Measurements from ENCODE around the gene BRD3. TPM values are rescaled to one million over a fixed set of nuclear protein-coding genes. Genes with fewer than 3 reads are reported as not detected.

Gene BRD3
- total RNA-seq, 1 experiment from 2014 or later: 40.7 TPM

- Histone ChIP-seq H3K27me3 (ENCODE audit: insufficient read depth, low read length) (no peaks in the 10 kb centered on the region), H3K4me1 (ENCODE audit: control insufficient read depth in 1 of 2, insufficient read depth in 2 of 2, low read length in 2 of 2) (no peaks in the 10 kb centered on the region), H3K9ac (ENCODE audit: low read length) (no peak overlapping the region), H3K4me3 (replicated peaks in 1 of 2; ENCODE audit: low read depth in 1 of 2, low read length in 2 of 2) (no peak overlapping the region), H2AFZ (ENCODE audit: low read depth, low read length, poor library complexity, severe bottlenecking) (no peak overlapping the region), H3K4me2 (ENCODE audit: low read length) (no peak overlapping the region), H3K9me3 (ENCODE audit: control insufficient read depth in 1 of 2, insufficient read depth in 1 of 2, low read depth in 1 of 2, low read length in 2 of 2) (no peaks in the 10 kb centered on the region), H3K36me3 (ENCODE audit: control insufficient read depth in 1 of 2, insufficient read depth in 2 of 2, low read length in 2 of 2) (no peaks in the 10 kb centered on the region), H3K9me2 (ENCODE audit: insufficient read depth) (no peaks in the 10 kb centered on the region), H3K79me2 (ENCODE audit: insufficient read depth, low read length) (no peaks in the 10 kb centered on the region), H3K27ac (ENCODE audit: low read depth, low read length) (no peak overlapping the region), H4K20me1 (ENCODE audit: insufficient read depth) (no peaks in the 10 kb centered on the region)
- intact Hi-C loops (cut with micrococcal nuclease): no loop called here
- ChIA-PET RAD21 (ENCODE audit: low non-redundant PET in 1 of 2, low total read pairs in 2 of 2, uncharacterized antibody in 2 of 2, unreplicated experiment in 2 of 2) (no interaction called here), CTCF (no interaction called here), POLR2A (no interaction called here)
- DNase-seq (ENCODE audit: low read depth, low spot score) (no peak), ATAC-seq (no peak)
- no peak for TF ChIP-seq ZFX (IDR thresholded peaks at IDR 0.05)
- no peak for TF ChIP-seq CEBPB (IDR thresholded peaks at IDR 0.05; ENCODE audit: low read depth)
- no peak for TF ChIP-seq ZNF274 (IDR thresholded peaks at IDR 0.05; ENCODE audit: low read depth, low read length)
- no peak for TF ChIP-seq EGR1 (IDR thresholded peaks at IDR 0.05; ENCODE audit: low read depth)
- no peak for TF ChIP-seq POLR2A (IDR thresholded peaks at IDR 0.05; ENCODE audit: borderline replicate concordance, extremely low read depth, insufficient read depth, insufficient read length)
- no peak for TF ChIP-seq CTCF (IDR thresholded peaks at IDR 0.05 in 2 of 3, conservative IDR thresholded peaks at IDR 0.05 in 1 of 3; ENCODE audit: borderline replicate concordance in 1 of 3, insufficient read depth in 1 of 3, low read depth in 2 of 3, low read length in 2 of 3)
- TF ChIP-seq EZH2phosphoT487 (IDR thresholded peaks at IDR 0.05; ENCODE audit: borderline replicate concordance): no peak
- no peak for TF ChIP-seq FOSL1 (IDR thresholded peaks at IDR 0.05; ENCODE audit: low read depth)
- no peak for TF ChIP-seq ZBTB33 (IDR thresholded peaks at IDR 0.05; ENCODE audit: extremely low read depth, insufficient replicate concordance, low read length)
- TF ChIP-seq EZH2 (IDR thresholded peaks at IDR 0.05): no peak
- no peak for TF ChIP-seq JUND (IDR thresholded peaks at IDR 0.05)
- no peak for TF ChIP-seq SIN3A (IDR thresholded peaks at IDR 0.05; ENCODE audit: low read depth)
- no peak for TF ChIP-seq SP1 (IDR thresholded peaks at IDR 0.05; ENCODE audit: low read depth)
- TF ChIP-seq CBX3 (IDR thresholded peaks at IDR 0.05; ENCODE audit: low read depth): no peak
- no TSS peak for BruUV-seq (replicated peaks)
Observed at GRCh38 chr9:134112561-134112960, 44.7 kb upstream of the BRD3 start.

Measured in HCT116 (cell line).